RWPE2 (cell line): Measurements from ENCODE around the gene MYOF.
A peak's percentile ranks its signal among the peaks of the same experiment; 100 is the strongest.

Source experiments
- ATAC-seq: fragments of 200-7000 bp; cut with Tn5 transposase; 3 replicates; pipeline ENCODE4 v1.9.1; 2021; ENCODE audit warnings: low read depth
- DNase-seq: peaks from one replicate; pipeline ENCODE4 v3.0.0-alpha.2; 2020; ENCODE audit warnings: low spot score
- H3K27ac ChIP-seq: fragments of 450-650 bp; 2 replicates; pipeline ENCODE4 v1.5.1; 2017; ENCODE audit warnings: mild to moderate bottlenecking; ENCODE audit not compliant: poor library complexity, severe bottlenecking
- H3K27me3 ChIP-seq: fragments of 250-450 bp; sonication (Bioruptor Pico); 2 replicates; pipeline ENCODE4 v1.5.1; 2021; ENCODE audit warnings: mild to moderate bottlenecking, moderate library complexity; ENCODE audit not compliant: insufficient read depth, poor library complexity, severe bottlenecking
- H3K36me3 ChIP-seq: fragments of 250-450 bp; sonication (Bioruptor Pico); 2 replicates; pipeline ENCODE4 v1.5.1; 2020; ENCODE audit warnings: low read depth, mild to moderate bottlenecking, moderate library complexity
- H3K4me1 ChIP-seq: fragments of 250-450 bp; sonication (Bioruptor Pico); 2 replicates; pipeline ENCODE4 v1.5.1; 2021; ENCODE audit warnings: mild to moderate bottlenecking, moderate library complexity; ENCODE audit not compliant: insufficient read depth, poor library complexity, severe bottlenecking
- H3K4me3 ChIP-seq: fragments of 250-450 bp; sonication (Bioruptor Pico); 2 replicates; pipeline ENCODE4 v1.5.1; 2021; ENCODE audit warnings: mild to moderate bottlenecking, moderate library complexity; ENCODE audit not compliant: severe bottlenecking
- H3K9me3 ChIP-seq: fragments of 250-450 bp; sonication (Bioruptor Pico); 2 replicates; pipeline ENCODE4 v1.5.1; 2021; ENCODE audit warnings: mild to moderate bottlenecking, moderate library complexity; ENCODE audit not compliant: severe bottlenecking
- TF ChIP-seq, protein P1 (sequence below): fragments of 450-650 bp; IDR thresholded peaks from one replicate; pipeline ENCODE4 v1.5.1; 2017; ENCODE audit warnings: mild to moderate bottlenecking, moderate library complexity; ENCODE audit not compliant: poor library complexity, severe bottlenecking

The MYOF gene

DNA sequence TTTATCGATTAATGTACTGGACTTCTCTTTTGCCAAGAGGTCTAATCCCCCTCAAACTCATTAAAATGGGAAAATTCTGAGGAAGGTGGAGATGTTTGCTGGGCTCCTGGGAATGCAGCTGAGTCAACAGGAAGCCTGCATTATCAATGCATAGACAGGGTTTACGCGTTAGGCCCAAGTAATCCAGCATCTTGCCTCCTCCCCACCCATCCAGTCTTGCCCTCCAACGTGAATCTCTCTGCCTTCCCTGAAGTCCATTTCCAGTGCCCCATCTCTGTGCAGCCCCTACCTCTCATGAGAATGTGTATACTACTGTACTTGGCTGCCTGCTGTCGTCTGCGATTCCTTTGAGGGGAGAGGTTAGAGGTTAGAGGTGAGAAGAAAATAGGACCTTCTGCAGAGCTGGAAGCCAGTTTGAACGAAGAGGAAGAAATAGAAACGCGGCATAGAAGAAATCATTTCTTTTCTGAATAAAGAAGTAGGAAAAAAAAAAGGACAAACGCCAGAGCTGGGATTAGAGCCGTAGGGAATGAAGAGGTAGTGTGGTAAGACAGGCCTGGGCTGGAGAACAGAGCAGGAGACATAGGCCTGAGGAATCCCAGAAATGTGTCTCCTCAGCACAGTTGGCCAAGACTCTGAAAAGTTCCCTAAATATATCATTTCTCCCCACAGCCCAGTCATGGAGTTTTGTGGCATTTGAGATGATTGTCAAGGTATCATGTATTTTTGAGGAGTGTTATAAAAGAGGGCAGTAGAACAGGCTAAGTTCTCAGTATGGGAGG is 75.6 kb downstream of the MYOF start:
- H3K36me3 ChIP-seq, result peaks cover 94% of the 10 kb centered on the region
- DNase-seq, result no peak

DNA sequence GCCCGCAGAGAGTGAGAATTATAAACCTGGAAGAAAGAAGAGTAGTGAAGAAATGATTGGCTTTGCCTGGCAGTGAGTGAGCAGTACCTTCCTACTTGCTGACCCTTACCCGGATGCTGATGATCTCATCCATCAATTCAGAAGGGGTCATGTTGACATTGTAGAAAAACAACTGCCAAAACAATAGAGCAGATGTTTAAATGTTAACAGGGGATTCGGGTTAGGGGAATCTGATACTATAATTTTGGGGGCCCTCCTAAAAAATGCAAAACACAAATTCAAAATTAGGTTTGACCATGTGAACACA is 78.1 kb downstream of the MYOF start:
- Histone ChIP-seq H3K27ac (no peak overlapping the region), H3K4me3 (no peak overlapping the region)
- DNase-seq, result no peak

More for the DNA sequence above, 75.6 kb downstream of the MYOF start:
- Histone ChIP-seq H3K9me3 (no peaks in the 10 kb centered on the region), H3K27ac (peak overlapping the region; percentile 40), H3K4me3 (no peak overlapping the region), H3K4me1 (peaks cover 8% of the 10 kb centered on the region), H3K27me3 (no peaks in the 10 kb centered on the region)
- TF ChIP-seq, protein P1, sequence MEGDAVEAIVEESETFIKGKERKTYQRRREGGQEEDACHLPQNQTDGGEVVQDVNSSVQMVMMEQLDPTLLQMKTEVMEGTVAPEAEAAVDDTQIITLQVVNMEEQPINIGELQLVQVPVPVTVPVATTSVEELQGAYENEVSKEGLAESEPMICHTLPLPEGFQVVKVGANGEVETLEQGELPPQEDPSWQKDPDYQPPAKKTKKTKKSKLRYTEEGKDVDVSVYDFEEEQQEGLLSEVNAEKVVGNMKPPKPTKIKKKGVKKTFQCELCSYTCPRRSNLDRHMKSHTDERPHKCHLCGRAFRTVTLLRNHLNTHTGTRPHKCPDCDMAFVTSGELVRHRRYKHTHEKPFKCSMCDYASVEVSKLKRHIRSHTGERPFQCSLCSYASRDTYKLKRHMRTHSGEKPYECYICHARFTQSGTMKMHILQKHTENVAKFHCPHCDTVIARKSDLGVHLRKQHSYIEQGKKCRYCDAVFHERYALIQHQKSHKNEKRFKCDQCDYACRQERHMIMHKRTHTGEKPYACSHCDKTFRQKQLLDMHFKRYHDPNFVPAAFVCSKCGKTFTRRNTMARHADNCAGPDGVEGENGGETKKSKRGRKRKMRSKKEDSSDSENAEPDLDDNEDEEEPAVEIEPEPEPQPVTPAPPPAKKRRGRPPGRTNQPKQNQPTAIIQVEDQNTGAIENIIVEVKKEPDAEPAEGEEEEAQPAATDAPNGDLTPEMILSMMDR, result no peak
- peak; percentile 67; the same call in 2 of the 3 replicates for ATAC-seq

DNA sequence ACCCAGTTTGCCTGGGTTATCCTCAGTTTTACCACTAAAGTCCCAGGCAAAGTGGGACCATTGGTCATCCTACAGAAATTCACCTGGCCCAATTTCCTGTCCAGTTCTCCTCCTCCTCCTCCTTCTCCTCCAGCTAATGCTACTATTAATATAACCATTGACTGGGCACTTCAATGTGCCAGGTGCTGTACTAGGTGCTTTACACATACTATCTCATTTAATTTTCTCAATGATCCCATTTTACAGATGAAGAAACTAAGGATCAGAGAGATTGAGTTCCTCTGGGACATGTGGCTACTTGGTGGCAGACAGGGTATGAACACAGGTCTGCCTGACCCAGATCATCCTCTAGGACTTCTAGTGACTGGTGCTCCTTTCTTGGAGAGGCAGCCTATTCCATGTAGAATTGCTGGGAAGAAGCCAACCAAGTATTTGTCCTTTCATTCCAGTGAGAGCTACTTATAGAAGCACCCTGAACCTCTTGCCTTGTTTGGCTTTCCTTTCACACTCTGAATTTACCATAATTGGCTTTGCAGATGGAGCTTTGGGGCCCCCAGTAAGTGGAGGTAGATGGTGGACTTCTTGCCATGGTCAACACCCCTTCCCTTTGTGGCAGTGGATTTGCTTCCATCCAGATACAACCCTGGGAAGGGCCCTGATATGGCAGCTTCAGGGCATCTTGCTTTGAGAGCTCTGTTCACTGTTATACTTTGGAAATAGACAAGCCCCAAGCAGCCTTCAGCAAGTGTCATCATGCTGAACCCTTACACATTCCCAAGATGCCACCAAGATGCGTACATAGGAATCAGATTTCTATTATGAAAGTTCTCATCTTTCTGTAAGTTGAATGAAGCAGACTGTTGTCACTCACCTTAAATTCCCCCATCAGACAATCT is 78.7 kb downstream of the MYOF start:
- Histone ChIP-seq H3K36me3 (peaks cover 95% of the 10 kb centered on the region), H3K27ac (no peak overlapping the region), H3K27me3 (no peaks in the 10 kb centered on the region), H3K4me1 (peaks cover 8% of the 10 kb centered on the region), H3K9me3 (no peaks in the 10 kb centered on the region), H3K4me3 (no peak overlapping the region)
- TF ChIP-seq, protein P1, result no peak
- DNase-seq, result no peak
- ATAC-seq, result peak; percentile 19; the same call in 1 of the 3 replicates

More for the DNA sequence above, 78.1 kb downstream of the MYOF start:
- no peaks in the 10 kb centered on the region for H3K27me3 ChIP-seq
- peaks cover 95% of the 10 kb centered on the region for H3K36me3 ChIP-seq
- H3K4me1 ChIP-seq, result peaks cover 8% of the 10 kb centered on the region
- no peak; the same call in 2 of the 3 replicates for ATAC-seq
- TF ChIP-seq, protein P1, result no peak
- H3K9me3 ChIP-seq, result no peaks in the 10 kb centered on the region

GRCh38 chr10:93402192-93402591 is 79.9 kb downstream of the MYOF start:
- H3K9me3 ChIP-seq, result no peaks in the 10 kb centered on the region
- H3K4me1 ChIP-seq, result peaks cover 8% of the 10 kb centered on the region
- no peaks in the 10 kb centered on the region for H3K27me3 ChIP-seq
- no peak overlapping the region for H3K4me3 ChIP-seq
- no peak for DNase-seq
- H3K27ac ChIP-seq, result no peak overlapping the region
- TF ChIP-seq, protein P1, result no peak
- ATAC-seq, result no peak
- peaks cover 97% of the 10 kb centered on the region for H3K36me3 ChIP-seq
